Stimulated activated CD8-positive, alpha-beta memory T cell treated with anti-CD3 and anti-CD28 coated beads, Interleukin-4, amount 100 ng/mL, for 48 hours (primary cell): Measurements from ENCODE around the gene MPDU1.
"Not testable (repeated sequence)": the region's sequence is repeated elsewhere in the genome, so short reads cannot be mapped to it uniquely, and the experiment has no call there.

Experiments
- DNase-seq: peaks from one replicate; pipeline ENCODE4 v3.0.0-alpha.2; 2020

The MPDU1 gene

DNA sequence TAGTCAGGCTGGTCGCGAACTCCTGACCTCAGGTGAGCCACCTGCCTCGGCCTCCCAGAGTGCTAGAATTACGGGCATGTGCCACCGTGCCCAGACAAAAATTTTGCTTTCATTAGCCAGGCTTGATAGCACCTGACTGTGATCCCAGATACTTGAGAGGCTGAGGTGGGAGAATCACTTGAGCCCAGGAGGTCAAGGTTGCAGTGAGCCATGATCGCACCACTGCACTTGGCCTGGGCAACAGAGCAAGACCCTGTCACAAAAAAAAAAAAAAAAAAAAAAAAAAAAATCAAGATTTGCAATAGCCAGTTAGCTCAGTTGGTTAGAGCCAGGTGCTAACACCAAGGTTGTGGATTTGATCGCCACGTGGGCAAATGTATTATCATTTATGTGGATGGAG, 37.2 kb downstream of the MPDU1 start:
- no peak for DNase-seq

DNA sequence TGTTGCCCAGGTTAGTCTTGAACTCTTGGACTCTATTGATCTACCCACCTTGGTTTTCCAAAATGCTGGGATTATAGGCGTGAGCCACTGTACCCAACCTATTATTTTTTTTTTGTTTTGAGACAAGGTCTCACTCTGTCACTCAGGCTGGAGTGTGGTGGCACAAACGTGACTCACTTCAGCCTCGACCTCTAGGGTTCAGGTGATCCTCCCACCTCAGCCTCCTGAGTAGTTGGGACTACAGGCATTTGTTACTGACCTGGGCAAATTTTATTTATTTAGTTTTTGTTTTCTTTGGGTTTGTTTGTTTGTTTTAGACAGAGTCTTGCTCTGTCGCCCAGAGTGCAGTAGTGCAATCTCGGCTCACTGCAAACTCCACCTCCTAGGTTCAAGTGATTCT, 40.0 kb downstream of the MPDU1 start:
- no peak for DNase-seq

DNA sequence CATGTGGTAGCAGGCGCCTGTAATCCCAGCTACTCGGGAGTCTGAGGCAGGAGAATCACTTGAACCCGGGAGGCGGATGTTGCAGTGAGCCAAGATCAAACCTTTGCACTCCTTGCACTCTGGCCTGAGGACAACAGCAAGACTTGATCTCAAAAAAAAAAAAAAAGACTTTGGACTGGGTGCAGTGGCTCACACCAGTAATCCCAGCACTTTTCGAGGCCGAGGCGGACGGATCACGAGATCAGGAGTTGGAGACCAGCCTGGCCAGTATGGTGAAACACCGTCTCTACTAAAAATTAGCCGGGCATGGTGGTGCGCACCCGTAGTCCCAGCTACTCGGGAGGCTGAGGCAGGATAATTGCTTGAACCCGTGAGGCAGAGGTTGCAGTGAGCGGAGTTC, 42.1 kb downstream of the MPDU1 start:
- not testable (repeated sequence) for DNase-seq

DNA sequence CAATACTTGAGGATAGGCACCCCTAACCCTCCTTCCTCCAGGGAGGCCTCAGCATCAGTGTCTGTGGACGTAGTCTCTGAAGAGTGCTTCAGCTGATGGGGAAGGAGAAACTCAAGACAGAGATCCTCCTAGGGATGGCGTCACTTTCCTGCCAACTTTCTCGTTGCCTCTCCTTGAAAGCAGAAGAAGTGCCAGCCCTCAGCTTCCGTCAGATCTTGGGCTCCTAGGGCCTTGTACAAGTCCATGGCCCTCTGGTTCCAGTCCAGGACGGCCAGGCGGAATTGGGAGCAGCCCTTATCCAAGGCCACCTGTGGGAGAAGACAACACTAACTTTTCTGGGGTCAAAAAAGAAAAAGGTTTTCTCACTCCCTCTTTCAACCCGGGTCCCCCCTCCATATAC, 42.7 kb downstream of the MPDU1 start:
- no peak for DNase-seq

DNA sequence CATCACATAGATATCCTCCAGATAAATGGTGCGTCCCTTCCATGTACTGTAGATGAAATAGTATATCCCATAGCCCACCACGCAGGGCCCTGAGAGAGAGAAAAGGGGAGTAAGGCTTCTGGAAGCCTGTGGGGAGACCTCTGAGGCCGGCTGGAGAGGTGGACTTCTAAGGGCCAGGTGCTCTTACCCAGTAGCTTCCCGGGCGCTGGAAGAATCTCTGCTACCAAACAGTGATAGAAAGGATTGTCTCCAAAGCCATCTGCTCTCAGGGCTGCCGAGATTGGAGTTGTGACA, 43.3 kb downstream of the MPDU1 start:
- no peak for DNase-seq

DNA sequence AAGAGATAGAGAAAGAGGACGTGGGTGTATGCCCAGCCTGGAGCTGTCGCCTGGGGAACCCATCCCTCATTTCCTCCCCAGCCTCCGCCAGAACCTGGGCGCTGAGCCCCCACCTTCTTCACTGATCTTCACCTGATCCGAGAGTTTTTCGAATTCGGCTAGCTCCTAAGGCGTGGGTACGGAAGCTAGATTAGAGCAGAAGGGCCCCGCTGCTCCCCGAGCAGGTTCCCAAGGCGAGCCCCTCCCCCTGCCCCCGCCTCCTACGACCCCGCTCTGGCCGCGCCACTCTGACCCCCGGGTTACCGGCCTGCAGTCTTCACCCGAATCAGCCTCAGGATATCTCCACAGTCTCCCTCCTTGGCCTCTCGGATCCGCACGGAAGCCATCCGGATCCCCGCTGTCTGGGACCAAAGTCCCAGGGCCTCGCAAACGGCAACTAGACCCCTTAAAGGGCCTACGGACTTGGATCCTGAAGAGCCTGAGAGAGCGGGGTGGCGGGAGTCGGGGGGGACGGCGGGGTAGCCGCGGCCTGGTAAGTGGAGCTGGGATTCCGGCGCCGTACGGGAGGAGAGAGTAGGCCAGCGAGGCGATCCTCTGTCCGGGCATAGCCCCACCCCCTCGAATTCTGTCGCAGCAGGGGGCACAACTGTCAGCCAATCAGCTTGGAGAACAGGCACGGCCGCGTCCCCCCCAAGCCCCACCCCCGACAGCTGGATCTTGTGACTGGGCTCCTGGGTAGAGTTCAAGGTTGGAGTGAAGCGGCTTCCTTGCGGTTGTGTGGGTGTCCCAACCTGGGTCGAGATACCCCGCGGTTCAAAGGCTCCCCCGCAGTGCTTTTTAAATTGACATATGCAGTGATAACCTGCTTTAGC, 43.8 kb downstream of the MPDU1 start, which contains the start of gene SAT2:
TSS of gene SAT2 (minus strand) at position 572 of the 872 bp plus-strand sequence. CDS start at position 386, 186 bp downstream.
- DNase-seq: peak; percentile 88

DNA sequence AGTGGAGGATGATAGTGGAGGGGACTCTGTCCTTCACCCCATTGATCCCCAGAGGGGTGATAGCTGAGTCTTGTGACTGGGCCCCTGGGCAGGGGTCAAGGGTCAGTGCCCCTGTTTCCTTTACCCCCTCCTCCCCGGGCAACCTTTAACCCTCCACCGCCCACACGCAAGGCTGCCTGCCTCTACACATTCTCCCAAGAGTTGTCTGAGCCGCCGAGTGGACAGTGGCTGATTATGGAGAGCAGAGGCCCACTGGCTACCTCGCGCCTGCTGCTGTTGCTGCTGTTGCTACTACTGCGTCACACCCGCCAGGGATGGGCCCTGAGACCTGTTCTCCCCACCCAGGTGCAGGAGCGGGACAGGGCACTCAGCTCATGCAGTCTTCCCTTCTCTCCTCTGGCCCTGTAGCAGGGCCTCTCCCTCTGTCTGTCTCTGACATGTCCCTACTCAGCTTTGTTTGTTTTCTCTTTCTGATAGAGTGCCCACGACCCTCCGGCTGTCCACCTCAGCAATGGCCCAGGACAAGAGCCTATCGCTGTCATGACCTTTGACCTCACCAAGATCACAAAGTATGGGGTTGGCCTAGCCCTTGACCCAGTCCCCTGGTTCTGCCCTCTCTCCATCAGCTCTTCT, 46.4 kb downstream of the MPDU1 start, which contains the start of gene SHBG:
TSS of gene SHBG (plus strand) at position 197 of the 633 bp plus-strand sequence. CDS start at position 235, 38 bp downstream.
- DNase-seq: no peak

DNA sequence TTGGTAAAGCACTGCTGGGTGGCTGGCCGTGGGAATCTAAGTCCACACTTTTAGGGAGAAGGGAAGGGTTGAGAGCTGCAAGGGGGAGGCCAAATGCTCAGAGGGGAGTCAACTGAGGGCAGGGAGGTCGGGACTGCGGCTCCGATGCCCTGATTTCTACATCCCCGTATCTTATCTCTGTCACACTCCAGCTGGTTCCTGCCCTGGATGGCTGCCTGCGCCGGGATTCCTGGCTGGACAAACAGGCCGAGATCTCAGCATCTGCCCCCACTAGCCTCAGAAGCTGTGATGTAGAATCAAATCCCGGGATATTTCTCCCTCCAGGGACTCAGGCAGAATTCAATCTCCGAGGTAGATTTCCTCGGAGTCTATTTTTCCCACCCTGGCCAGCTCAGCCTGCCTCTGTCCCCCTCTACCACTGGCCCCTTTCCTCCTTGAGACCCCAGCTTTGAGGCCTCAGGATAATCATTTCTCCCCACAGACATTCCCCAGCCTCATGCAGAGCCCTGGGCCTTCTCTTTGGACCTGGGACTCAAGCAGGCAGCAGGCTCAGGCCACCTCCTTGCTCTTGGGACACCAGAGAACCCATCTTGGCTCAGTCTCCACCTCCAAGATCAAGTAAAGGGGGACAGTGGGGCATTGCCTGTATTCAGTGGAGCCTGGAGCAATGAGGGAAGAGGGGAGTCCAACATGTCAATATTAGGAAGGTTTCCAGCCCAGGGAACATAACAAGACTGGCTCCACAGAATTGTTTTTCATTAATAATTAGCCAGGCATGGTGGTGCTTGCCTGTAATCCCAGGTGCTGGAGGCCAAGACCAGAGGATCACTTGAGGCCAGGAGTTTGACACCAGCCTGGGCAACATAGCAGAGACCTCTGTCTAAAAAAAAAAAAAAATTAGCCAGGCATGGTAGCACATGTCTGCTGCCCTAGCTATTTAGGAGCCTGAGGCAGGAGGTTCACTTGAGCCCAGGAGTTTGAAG, 48.0 kb downstream of the MPDU1 start:
- no peak for DNase-seq

DNA sequence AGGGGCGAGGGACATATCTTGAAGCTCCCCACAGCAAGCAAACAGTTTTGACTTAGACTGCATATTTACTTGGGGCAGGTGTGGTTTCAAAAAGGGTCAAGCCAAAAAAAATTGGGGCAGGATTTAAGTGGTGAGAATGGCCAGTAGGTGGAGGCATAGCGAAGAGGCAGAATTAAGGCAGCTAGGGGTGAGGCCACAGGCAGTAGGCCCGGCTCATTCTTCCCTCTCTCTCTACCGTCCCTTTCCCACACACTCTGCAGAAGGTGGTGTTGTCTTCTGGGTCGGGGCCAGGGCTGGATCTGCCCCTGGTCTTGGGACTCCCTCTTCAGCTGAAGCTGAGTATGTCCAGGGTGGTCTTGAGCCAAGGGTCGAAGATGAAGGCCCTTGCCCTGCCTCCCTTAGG, 48.8 kb downstream of the MPDU1 start:
- DNase-seq: no peak

DNA sequence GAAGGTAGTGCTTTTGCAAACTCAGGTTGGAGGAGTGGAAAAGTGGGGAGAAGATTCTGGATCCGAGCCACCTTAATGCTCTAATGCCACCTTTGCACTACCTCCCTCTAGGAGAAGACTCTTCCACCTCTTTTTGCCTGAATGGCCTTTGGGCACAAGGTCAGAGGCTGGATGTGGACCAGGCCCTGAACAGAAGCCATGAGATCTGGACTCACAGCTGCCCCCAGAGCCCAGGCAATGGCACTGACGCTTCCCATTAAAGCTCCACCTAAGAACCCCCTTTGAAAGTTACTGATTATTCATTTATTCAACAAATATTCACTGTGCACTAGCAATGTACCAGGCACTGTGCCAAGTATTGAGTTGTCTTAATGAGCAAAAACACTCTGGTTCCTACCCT, 49.4 kb downstream of the MPDU1 start:
- no peak for DNase-seq

DNA sequence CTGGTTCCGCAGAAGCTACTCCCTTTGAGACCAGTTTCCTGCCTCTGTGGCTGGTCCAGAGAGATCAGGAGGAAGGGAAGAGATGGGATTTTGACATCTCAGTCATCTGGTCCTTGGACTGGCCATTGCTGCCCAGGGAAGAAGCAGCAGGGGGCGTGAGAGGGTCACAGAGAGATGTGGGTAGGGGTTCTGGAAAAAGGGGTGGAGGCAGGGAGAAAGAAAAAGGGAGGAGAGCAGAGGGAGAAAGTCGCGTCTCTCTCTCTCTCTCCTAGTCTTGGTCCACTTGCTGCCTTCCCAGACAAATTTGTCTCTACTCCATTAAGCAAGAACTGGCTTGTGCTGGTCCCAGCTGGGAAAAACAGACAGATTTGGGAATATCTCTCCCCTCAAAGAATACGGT, 50.7 kb downstream of the MPDU1 start:
- DNase-seq: peak; percentile 52

DNA sequence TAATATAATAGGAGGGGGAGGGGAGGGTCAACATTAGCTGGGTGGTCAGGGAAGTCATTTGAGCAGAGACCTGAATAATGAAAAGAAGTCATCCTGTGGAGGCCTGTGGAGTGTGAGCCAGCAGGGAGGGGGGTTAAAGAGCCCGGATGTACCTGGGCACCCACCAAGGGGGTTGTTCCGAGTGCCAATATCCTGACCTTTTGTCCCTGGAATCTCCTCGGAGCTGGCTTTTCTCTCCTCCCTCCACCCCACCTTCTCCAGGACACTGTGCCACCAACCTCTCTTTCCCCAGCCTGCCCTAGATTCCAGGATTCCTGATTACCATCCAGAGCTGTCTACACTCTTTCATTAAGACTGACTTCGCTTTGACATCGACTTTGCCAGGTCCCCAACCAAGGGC, 52.5 kb downstream of the MPDU1 start:
- no peak for DNase-seq
